ENCODE results near the gene TBX1.

TBX1 gene

GRCh38 chr22:19815093-19815822 lies 54.7 kb downstream of the TBX1 start:
- Histone ChIP-seq H3K9ac (no peak overlapping the region), H3K27ac (no peak overlapping the region), H3K27me3 (no peaks in the 10 kb centered on the region), H3K9me3 (replicated peaks in 1 of 11) (no peaks in the 10 kb centered on the region), H3K4me1 (peaks cover 0 to 67% (median 36%) of the 10 kb centered on the region in 10 experiments; a peak in 17 of 20 replicates), H4K20me1 (peaks cover 0 to 58% (median 13%) of the 10 kb centered on the region in 11 experiments; a peak in 8 of 22 replicates), H3K4me3 (no peak overlapping the region), H3K36me3 (peaks cover 0 to 20% (median 7%) of the 10 kb centered on the region in 11 experiments; a peak in 11 of 22 replicates), H3K4me2 (no peak overlapping the region)
- TF ChIP-seq Cebpa-rat (IDR thresholded peaks at IDR 0.05) = no peak

- Histone ChIP-seq H3K9ac (no peak overlapping the region), H4K20me1 (peaks cover 0 to 64% (median 13%) of the 10 kb centered on the region in 11 experiments; a peak in 9 of 22 replicates), H3K27me3 (no peaks in the 10 kb centered on the region), H3K36me3 (peaks cover 0 to 20% (median 7%) of the 10 kb centered on the region in 11 experiments; a peak in 11 of 22 replicates), H3K9me3 (replicated peaks in 1 of 11) (no peaks in the 10 kb centered on the region), H3K4me1 (peaks cover 0 to 68% (median 42%) of the 10 kb centered on the region in 10 experiments; a peak in 17 of 20 replicates), H3K4me3 (no peak overlapping the region), H3K27ac (no peak overlapping the region), H3K4me2 (no peak overlapping the region)
- no peak for TF ChIP-seq Cebpa-rat (IDR thresholded peaks at IDR 0.05)
Measured at GRCh38 chr22:19815823-19816290, 55.3 kb downstream of the TBX1 start.

GRCh38 chr22:19816372-19817119 lies 56.0 kb downstream of the TBX1 start:
- Histone ChIP-seq H3K9me3 (replicated peaks in 1 of 11) (no peaks in the 10 kb centered on the region), H4K20me1 (peaks cover 0 to 71% (median 17%) of the 10 kb centered on the region in 11 experiments; a peak in 11 of 22 replicates), H3K27ac (no peak overlapping the region), H3K4me3 (no peak overlapping the region), H3K4me2 (peak overlapping the region in 4 of 11 experiments; percentile 62 to 87 (median 82); a peak in 6 of 22 replicates), H3K27me3 (no peaks in the 10 kb centered on the region), H3K36me3 (peaks cover 0 to 20% (median 7%) of the 10 kb centered on the region in 11 experiments; a peak in 11 of 22 replicates), H3K4me1 (peaks cover 0 to 69% (median 49%) of the 10 kb centered on the region in 10 experiments; a peak in 17 of 20 replicates), H3K9ac (no peak overlapping the region)
- TF ChIP-seq Cebpa-rat (IDR thresholded peaks at IDR 0.05) = no peak

All from BLaER1 treated with 17β-estradiol and CSF1 and Interleukin-3, amounts not matched to agents 10 nM and 100 nM (cell line).